PC-3 (cell line): ENCODE measurements around the gene COL4A6. TPM values are rescaled to one million over a fixed set of nuclear protein-coding genes. Genes with fewer than 3 reads are reported as not detected.

Source experiments
- ATAC-seq: fragments of 200-7000 bp; cut with Tn5 transposase; 2 replicates; pipeline ENCODE4 v1.9.1; 2020; ENCODE audit warnings: mild to moderate bottlenecking, moderate library complexity
- BruUV-seq: library from RNA; stranded (reverse); fragments of 400-500 nt; replicated peaks from 2 replicates; lab custom pipeline; 2021; lab: Mats Ljungman, UMichigan
- CTCF ChIA-PET: fragments of 300-600 bp; sonication (Branson Sonifier 250); formaldehyde crosslinking; loops from one replicate; lab custom pipeline; 2022; ENCODE audit warnings: antibody characterized with exemption; lab: Charles Lee
- POLR2A ChIA-PET: fragments of 300-600 bp; sonication (Branson Sonifier 250); formaldehyde crosslinking; loops from one replicate; lab custom pipeline; 2022; ENCODE audit warnings: antibody characterized with exemption; ENCODE audit not compliant: unreplicated experiment; lab: Charles Lee
- DNase-seq: peaks from one replicate; pipeline ENCODE4 v3.0.0-alpha.2; 2015
- H2AFZ ChIP-seq: fragments of 300-600 bp; sonication (generic); 2 replicates; pipeline ENCODE4 v1.6.0; 2016; ENCODE audit warnings: antibody characterized with exemption, low read length
- H3F3A ChIP-seq: fragments of 300-600 bp; sonication (generic); one replicate; pipeline ENCODE4 v1.6.0; 2017; ENCODE audit warnings: antibody characterized with exemption, low read length, control low read depth, mild to moderate bottlenecking; ENCODE audit not compliant: unreplicated experiment
- H3K27ac ChIP-seq: fragments of 300-600 bp; sonication (generic); 2 replicates; pipeline ENCODE4 v1.5.1; 2016; ENCODE audit warnings: mild to moderate bottlenecking, low read length
- H3K27me3 ChIP-seq: fragments of 300-600 bp; sonication (generic); 2 replicates; pipeline ENCODE4 v1.6.1; 2016; ENCODE audit warnings: low read length, mixed read lengths
- H3K36me3 ChIP-seq: fragments of 300-600 bp; sonication (generic); 2 replicates; pipeline ENCODE4 v1.6.1; 2016; ENCODE audit warnings: low read depth, mixed run types, low read length, mixed read lengths
- H3K4me1 ChIP-seq: fragments of 300-600 bp; sonication (generic); 2 replicates; pipeline ENCODE4 v1.5.1; 2016; ENCODE audit warnings: low read length; ENCODE audit not compliant: insufficient read depth
- H3K4me2 ChIP-seq: fragments of 300-600 bp; sonication (generic); 2 replicates; pipeline ENCODE4 v1.6.0; 2016; ENCODE audit warnings: low read length
- H3K4me3 ChIP-seq: fragments of 300-600 bp; sonication (generic); 2 replicates; pipeline ENCODE4 v1.5.1; 2016; ENCODE audit warnings: mild to moderate bottlenecking, low read length, mixed read lengths
- H3K79me2 ChIP-seq: fragments of 300-600 bp; sonication (generic); 2 replicates; pipeline ENCODE4 v1.6.1; 2017; ENCODE audit warnings: low read length, mixed read lengths
- H3K9ac ChIP-seq: fragments of 300-600 bp; sonication (generic); 2 replicates; pipeline ENCODE4 v1.6.0; 2016; ENCODE audit warnings: mild to moderate bottlenecking, low read length
- H3K9me2 ChIP-seq: fragments of 300-600 bp; sonication (generic); replicated peaks from 2 replicates; pipeline ENCODE4 v1.6.1; 2016; ENCODE audit warnings: mixed run types, low read length, mixed read lengths
- H3K9me3 ChIP-seq: fragments of 300-600 bp; sonication (generic); 2 replicates; pipeline ENCODE4 v1.6.1; 2016; ENCODE audit warnings: low read length, mixed read lengths
- H4K20me1 ChIP-seq: fragments of 300-600 bp; sonication (generic); 2 replicates; pipeline ENCODE4 v1.6.1; 2016; ENCODE audit warnings: low read length, mixed read lengths
- CTCF ChIP-seq: fragments of 300-600 bp; sonication (generic); conservative IDR thresholded peaks from 2 replicates; pipeline ENCODE4 v1.5.1; 2017; ENCODE audit warnings: antibody characterized with exemption, low read depth, mild to moderate bottlenecking, low read length
- EZH2 ChIP-seq: fragments of 300-600 bp; sonication (generic); IDR thresholded peaks from one replicate; pipeline ENCODE4 v1.6.1; 2017; ENCODE audit warnings: antibody characterized with exemption, mild to moderate bottlenecking, low read length; ENCODE audit not compliant: unreplicated experiment
- EZH2phosphoT487 ChIP-seq: fragments of 300-600 bp; sonication (generic); IDR thresholded peaks from 2 replicates; pipeline ENCODE4 v1.6.1; 2018; ENCODE audit warnings: mild to moderate bottlenecking, antibody characterized with exemption, low read length, borderline replicate concordance
- intact Hi-C: fragments of 100-400 bp; cut with micrococcal nuclease; formaldehyde crosslinking; loops from 2 replicates; pipeline ENCODE4 v1.9.0; 2023
- total RNA-seq: library from RNA; depleted of rRNA; stranded (reverse); fragments of >200 nt; gene quantifications from 2 replicates; pipeline ENCODE4 v1.2.3, GENCODE V29; 2014

The COL4A6 gene
- total RNA-seq, 1 experiment from 2014 or later = 4.4 TPM

- POLR2A ChIA-PET = no interaction called here
- H3K4me2 ChIP-seq = no peak overlapping the region
- no peaks in the 10 kb centered on the region for H4K20me1 ChIP-seq
- ATAC-seq (peak; percentile 50), DNase-seq (peak; percentile 55)
- no peaks in the 10 kb centered on the region for H3K79me2 ChIP-seq
- no peak overlapping the region for H3K9ac ChIP-seq
- no peaks in the 10 kb centered on the region for H3K27me3 ChIP-seq
- H3K4me1 ChIP-seq = peaks cover 31% of the 10 kb centered on the region
- H3K36me3 ChIP-seq = no peaks in the 10 kb centered on the region
- peak; percentile 63 for TF ChIP-seq CTCF
- TF ChIP-seq EZH2phosphoT487 = no peak
- H3F3A ChIP-seq = no peaks in the 10 kb centered on the region
- intact Hi-C loops = loop anchor here (1.0 kb wide), 1 partner anchor 34 kb away; no protein-coding TSS in a partner anchor
- BruUV-seq = no TSS peak
- no peak overlapping the region for H3K4me3 ChIP-seq
- H3K9me3 ChIP-seq = no peaks in the 10 kb centered on the region
- no peak overlapping the region for H3K27ac ChIP-seq
- H3K9me2 ChIP-seq = no peaks in the 10 kb centered on the region
- CTCF ChIA-PET = interaction anchor here (0.6 to 1.0 kb wide), 4 partner anchors 11 to 1219 kb away, joined by 3 to 7 read pairs (median 4); no protein-coding TSS in a partner anchor
- peak overlapping the region; percentile 68 for H2AFZ ChIP-seq
Observed at GRCh38 chrX:108165383-108166111, 272.7 kb downstream of the COL4A6 start.

GRCh38 chrX:108163333-108164082 lies 274.7 kb downstream of the COL4A6 start:
- Histone ChIP-seq H3K4me3 (no peak overlapping the region), H3K27ac (0 out of 2 replicates have a peak overlapping the region, but pooled peaks have one; percentile 32), H3K79me2 (no peaks in the 10 kb centered on the region), H3K27me3 (no peaks in the 10 kb centered on the region), H4K20me1 (no peaks in the 10 kb centered on the region), H3K4me1 (peaks cover 31% of the 10 kb centered on the region), H3K9me3 (no peaks in the 10 kb centered on the region), H3K9me2 (no peaks in the 10 kb centered on the region), H2AFZ (no peak overlapping the region), H3K36me3 (no peaks in the 10 kb centered on the region), H3F3A (no peaks in the 10 kb centered on the region), H3K4me2 (no peak overlapping the region), H3K9ac (no peak overlapping the region)
- ChIA-PET CTCF (no interaction called here), POLR2A (no interaction called here)
- DNase-seq = peak; percentile 80
- TF ChIP-seq EZH2 = no peak
- TF ChIP-seq CTCF = no peak
- no peak for TF ChIP-seq EZH2phosphoT487
- intact Hi-C loops = no loop called here
- no TSS peak for BruUV-seq
- ATAC-seq = peak; percentile 78
